ENCODE data around the gene GCK. TPM values are rescaled to one million over a fixed set of nuclear protein-coding genes. Genes with fewer than 3 reads are reported as not detected.

GCK gene
- total and polyA plus RNA-seq, 2 donors (not counting 3 experiments of a cell fraction or from before 2014, with no cell fraction given), result 0.17 to 0.51 TPM

DNA sequence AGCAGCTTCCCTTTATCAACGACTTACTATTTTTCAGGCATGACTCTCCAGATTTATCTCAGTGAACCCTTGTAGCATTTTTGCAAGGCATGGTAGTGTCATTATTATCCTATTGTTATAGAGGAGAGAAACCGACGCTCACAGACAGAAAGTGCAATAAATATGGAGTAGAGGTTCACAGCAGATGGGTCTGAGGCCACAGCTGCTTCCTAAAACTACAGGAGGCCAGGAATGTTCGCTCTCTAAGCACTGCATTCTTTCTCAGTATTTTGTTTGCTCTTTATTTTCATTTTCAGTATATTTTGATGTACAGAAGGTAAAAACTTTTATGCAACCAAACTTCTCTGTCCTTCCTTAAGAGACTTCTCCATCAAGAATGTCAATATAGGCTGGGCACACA is 89.6 kb downstream of the GCK start:
- FAIRE-seq (no peak), DNase-seq (ENCODE audit: low read depth, low spot score) (no peak)
- Histone ChIP-seq H3K4me2 (ENCODE audit: insufficient read depth, low read length) (no peak overlapping the region), H3K36me3 (ENCODE audit: control insufficient read depth in 2 of 2, extremely low read depth in 1 of 2, insufficient read depth in 2 of 2, low read length in 2 of 2) (no peaks in the 10 kb centered on the region), H3K4me1 (ENCODE audit: control insufficient read depth, extremely low read depth, insufficient read depth, low read length) (no peaks in the 10 kb centered on the region), H3K4me3 (replicated peaks in 1 of 3; ENCODE audit: insufficient read depth in 1 of 3, low read depth in 1 of 3, low read length in 3 of 3) (no peak overlapping the region), H3K27ac (ENCODE audit: insufficient read depth, low read depth, low read length) (no peak overlapping the region), H3K9ac (replicated peaks; ENCODE audit: extremely low read depth, insufficient read depth, low read length) (no peak overlapping the region), H3K9me3 (replicated peaks; ENCODE audit: control insufficient read depth, insufficient read depth, low read length) (no peaks in the 10 kb centered on the region), H3K27me3 (ENCODE audit: control insufficient read depth in 2 of 2, insufficient read depth in 2 of 2, low read length in 2 of 2) (no peaks in the 10 kb centered on the region), H3K9me1 (replicated peaks; ENCODE audit: control insufficient read depth, extremely low read depth, insufficient read depth, low read length) (no peaks in the 10 kb centered on the region), H3K79me2 (ENCODE audit: control insufficient read depth, insufficient read depth, low read length) (no peaks in the 10 kb centered on the region), H4K20me1 (replicated peaks; ENCODE audit: control insufficient read depth, extremely low read depth, insufficient read depth, low read length) (no peaks in the 10 kb centered on the region), H2AFZ (ENCODE audit: low read depth, low read length) (no peak overlapping the region)
- intact Hi-C loops (cut with micrococcal nuclease), result no loop called here
- dilution Hi-C loops (cut with MboI; ENCODE audit: extremely low pct_ligation_motif_present, low sequenced_read_pairs), result no loop called here
- ChIA-PET POLR2A (no interaction called here), CTCF (interaction anchor here (1.6 kb wide), 1 partner anchor 27 kb away, joined by 8 read pairs; no protein-coding TSS in a partner anchor)
- no TSS peak for BruUV-seq (replicated peaks)
- TF ChIP-seq JUN (IDR thresholded peaks at IDR 0.05; ENCODE audit: borderline replicate concordance, insufficient read depth, insufficient read length, low read depth) (no peak), CTCF (IDR thresholded peaks at IDR 0.05; ENCODE audit: extremely low read depth in 1 of 2, insufficient read depth in 1 of 2, low read depth in 1 of 2, low read length in 2 of 2) (no peak), MYC (IDR thresholded peaks at IDR 0.05; ENCODE audit: low read depth, low read length) (no peak), GATA2 (IDR thresholded peaks at IDR 0.05; ENCODE audit: insufficient read depth, insufficient read length, low read depth, low read length) (no peak), FOS (IDR thresholded peaks at IDR 0.05; ENCODE audit: borderline replicate concordance, insufficient read depth, low read length) (no peak), POLR2A (IDR thresholded peaks at IDR 0.05; ENCODE audit: low read depth, low read length) (no peak), POLR2AphosphoS5 (IDR thresholded peaks at IDR 0.05; ENCODE audit: insufficient read depth, low read depth, low read length) (no peak), MAX (IDR thresholded peaks at IDR 0.05; ENCODE audit: insufficient read depth, insufficient read length) (no peak), EZH2 (IDR thresholded peaks at IDR 0.05; ENCODE audit: borderline replicate concordance, low read depth, low read length, severe bottlenecking) (no peak)
